Measurements from ENCODE around the gene ENTREP3. TPM values are rescaled to one million over a fixed set of nuclear protein-coding genes. Genes with fewer than 3 reads are reported as not detected.

ENTREP3 gene
- total RNA-seq, 1 experiment from 2014 or later = 32.3 TPM

GRCh38 chr1:155210314-155211104, 44.8 kb downstream of the ENTREP3 start:
- BruUV-seq (replicated peaks) = no TSS peak
- ChIA-PET POLR2A (interaction anchor here (0.6 to 9.2 kb wide), 7 partner anchors 14 to 237 kb away, joined by 3 to 131 read pairs (median 4); partner anchors contain the start of genes CKS1B, KRTCAP2 and SCAMP3), CTCF (interaction anchor here (0.6 to 9.1 kb wide), 7 partner anchors 15 to 441 kb away, joined by 3 to 111 read pairs (median 4); partner anchors contain the start of gene KRTCAP2)
- DNase-seq (ENCODE audit: unreplicated experiment) = no peak
- no peaks in the 10 kb centered on the region for H3K9me3 Mint-ChIP-seq (ENCODE audit: unreplicated experiment)
- H3K27me3 Mint-ChIP-seq (ENCODE audit: insufficient read depth, unreplicated experiment) = no peaks in the 10 kb centered on the region
- intact Hi-C loops (cut with micrococcal nuclease) = no loop called here
- H3K4me3 Mint-ChIP-seq (ENCODE audit: unreplicated experiment) = peak overlapping the region; percentile 76
- H3K36me3 Mint-ChIP-seq (ENCODE audit: insufficient read depth, unreplicated experiment) = peaks cover 36% of the 10 kb centered on the region
- H3K4me1 Mint-ChIP-seq (ENCODE audit: insufficient read depth, unreplicated experiment) = peaks cover 28% of the 10 kb centered on the region
- H3K27ac Mint-ChIP-seq (ENCODE audit: low read depth, unreplicated experiment) = peak overlapping the region; percentile 3
- no peak for TF ChIP-seq CTCF (IDR thresholded peaks at IDR 0.05; ENCODE audit: unreplicated experiment)

GRCh38 chr1:155209312-155209721, 46.0 kb downstream of the ENTREP3 start:
- no peaks in the 10 kb centered on the region for H3K27me3 Mint-ChIP-seq (ENCODE audit: insufficient read depth, unreplicated experiment)
- ChIA-PET POLR2A (interaction anchor here (0.6 to 9.2 kb wide), 15 partner anchors 10 to 376 kb away, joined by 3 to 131 read pairs (median 7); partner anchors contain the start of genes CKS1B, CLK2, FLAD1 and KRTCAP2), CTCF (interaction anchor here (0.5 to 9.1 kb wide), 10 partner anchors 14 to 432 kb away, joined by 3 to 111 read pairs (median 3); partner anchors contain the start of gene KRTCAP2)
- H3K9me3 Mint-ChIP-seq (ENCODE audit: unreplicated experiment) = no peaks in the 10 kb centered on the region
- intact Hi-C loops (cut with micrococcal nuclease) = loop anchor here (5.0 kb wide), 1 partner anchor 53 kb away; the partner anchor contains the start of gene SCAMP3
- peaks cover 22% of the 10 kb centered on the region for H3K4me1 Mint-ChIP-seq (ENCODE audit: insufficient read depth, unreplicated experiment)
- peak overlapping the region; percentile 91 for H3K27ac Mint-ChIP-seq (ENCODE audit: low read depth, unreplicated experiment)
- DNase-seq (ENCODE audit: unreplicated experiment) = no peak
- TSS peak; percentile 82 for BruUV-seq (replicated peaks)
- no peak for TF ChIP-seq CTCF (IDR thresholded peaks at IDR 0.05; ENCODE audit: unreplicated experiment)
- peaks cover 32% of the 10 kb centered on the region for H3K36me3 Mint-ChIP-seq (ENCODE audit: insufficient read depth, unreplicated experiment)
- peak overlapping the region; percentile 76 for H3K4me3 Mint-ChIP-seq (ENCODE audit: unreplicated experiment)

GRCh38 chr1:155208541-155209311, 46.6 kb downstream of the ENTREP3 start, which contains the start of gene MTX1:
MTX1 (plus strand) TSS chr1:155208695; CDS start chr1:155208805, 110 bp downstream.
- Mint-ChIP-seq H3K9me3 (ENCODE audit: unreplicated experiment) (no peaks in the 10 kb centered on the region), H3K27ac (ENCODE audit: low read depth, unreplicated experiment) (peak within 1 kb of the TSS; percentile 91), H3K4me3 (ENCODE audit: unreplicated experiment) (peak within 1 kb of the TSS; percentile 76), H3K4me1 (ENCODE audit: insufficient read depth, unreplicated experiment) (peaks cover 22% of the 10 kb centered on the region), H3K27me3 (ENCODE audit: insufficient read depth, unreplicated experiment) (no peaks in the 10 kb centered on the region), H3K36me3 (ENCODE audit: insufficient read depth, unreplicated experiment) (peaks cover 33% of the 10 kb centered on the region)
- no peak for TF ChIP-seq CTCF (IDR thresholded peaks at IDR 0.05; ENCODE audit: unreplicated experiment)
- peak; percentile 79 for DNase-seq (ENCODE audit: unreplicated experiment)
- POLR2A ChIA-PET = interaction anchor here (0.5 to 9.2 kb wide), 19 partner anchors 10 to 235 kb away, joined by 3 to 131 read pairs (median 4); partner anchors contain the start of genes CKS1B, CLK2, FLAD1 and KRTCAP2
- BruUV-seq (replicated peaks) = no TSS peak
- intact Hi-C loops (cut with micrococcal nuclease) = loop anchor here (1.0 to 5.0 kb wide), 2 partner anchors 32 to 54 kb away; partner anchors contain the start of gene SCAMP3
- CTCF ChIA-PET = interaction anchor here (0.6 to 9.1 kb wide), 13 partner anchors 14 to 682 kb away, joined by 3 to 111 read pairs (median 5); partner anchors contain the start of gene KRTCAP2
